Fibroblast of lung (primary cell): ENCODE data around the gene C17orf67. TPM values are rescaled to one million over a fixed set of nuclear protein-coding genes. Genes with fewer than 3 reads are reported as not detected.

Experiments
- DNase-seq, 2 donors: peaks; one replicate each; pipeline versions ENCODE4 v3.0.0 to v3.0.0-alpha.2; 2010; ENCODE audit warnings: low read depth in 2 of 2
- H2AFZ ChIP-seq: 2 replicates; pipeline ENCODE4 v1.5.1; 2012; ENCODE audit warnings: low read length, control low read depth, inconsistent platforms
- H3K27ac ChIP-seq: 2 replicates; pipeline ENCODE4 v1.5.1; 2011; ENCODE audit warnings: low read length, control low read depth; ENCODE audit not compliant: insufficient read depth
- H3K27me3 ChIP-seq: 2 replicates; pipeline ENCODE4 v1.5.1; 2011; ENCODE audit warnings: mild to moderate bottlenecking, low read length; ENCODE audit not compliant: control insufficient read depth, insufficient read depth
- H3K36me3 ChIP-seq: 2 replicates; pipeline ENCODE4 v1.5.1; 2011; ENCODE audit warnings: low read length; ENCODE audit not compliant: control insufficient read depth, insufficient read depth
- H3K4me1 ChIP-seq: 2 replicates; pipeline ENCODE4 v1.5.1; 2011; ENCODE audit warnings: low read length; ENCODE audit not compliant: control insufficient read depth, insufficient read depth; ENCODE audit errors: extremely low read depth
- H3K4me2 ChIP-seq: 2 replicates; pipeline ENCODE4 v1.5.1; 2011; ENCODE audit warnings: low read length, control low read depth; ENCODE audit not compliant: insufficient read depth; ENCODE audit errors: extremely low read depth
- H3K4me3 ChIP-seq, 4 experiments: fragments of 200-600 bp in 1 of 4; sonication (generic) in 1 of 4; replicated peaks in 1 of 4; 2 replicates each; pipeline ENCODE4 v1.5.1; 2011 to 2016; ENCODE audit warnings: low read length in 4 of 4, low read depth in 3 of 4, mild to moderate bottlenecking in 3 of 4, control low read depth in 2 of 4, inconsistent platforms in 1 of 4, mixed read lengths in 1 of 4; ENCODE audit not compliant: insufficient read depth in 1 of 4; ENCODE audit errors: control extremely low read depth in 1 of 4
- H3K79me2 ChIP-seq: 2 replicates; pipeline ENCODE4 v1.5.1; 2012; ENCODE audit warnings: mild to moderate bottlenecking, low read length, inconsistent platforms; ENCODE audit not compliant: control insufficient read depth, insufficient read depth
- H3K9ac ChIP-seq: 2 replicates; pipeline ENCODE4 v1.5.1; 2011; ENCODE audit warnings: mild to moderate bottlenecking, low read length, control low read depth; ENCODE audit not compliant: insufficient read depth
- H3K9me3 ChIP-seq: 2 replicates; pipeline ENCODE4 v1.5.1; 2012; ENCODE audit warnings: low read depth, low read length; ENCODE audit not compliant: control insufficient read depth, insufficient read depth
- H4K20me1 ChIP-seq: 2 replicates; pipeline ENCODE4 v1.5.1; 2011; ENCODE audit warnings: low read length; ENCODE audit not compliant: control insufficient read depth, insufficient read depth; ENCODE audit errors: extremely low read depth
- EZH2 ChIP-seq: IDR thresholded peaks from 2 replicates; pipeline ENCODE4 v1.5.1; 2012; ENCODE audit warnings: low read length, control low read depth, mild to moderate bottlenecking; ENCODE audit errors: missing control alignments
- polyA plus RNA-seq, 2 donors: library from polyadenylated mRNA; depleted of rRNA in 1 of 2; stranded (reverse) in 1 of 2; unstranded in 1 of 2; fragments of >200 nt; gene quantifications; 2 replicates each; pipeline ENCODE4 v1.2.1, GENCODE V29; 2011 to 2012; ENCODE audit warnings: missing spikeins in 1 of 2
- total RNA-seq: library from RNA; depleted of rRNA; stranded (reverse); fragments of >200 nt; gene quantifications from 2 replicates; pipeline ENCODE4 v1.2.1, GENCODE V29; 2014
- TF ChIP-seq, protein P1 (sequence below), 2 donors: IDR thresholded peaks in 1 of 2; conservative IDR thresholded peaks in 1 of 2; 1 replicate in 1 of 2; 2 replicates in 1 of 2; pipeline ENCODE4 v1.5.1; 2011 to 2012; ENCODE audit warnings: low read length in 2 of 2, control low read depth in 1 of 2, inconsistent platforms in 1 of 2, low read depth in 1 of 2, mild to moderate bottlenecking in 1 of 2

Gene C17orf67
- total and polyA plus RNA-seq, 2 donors (not counting 1 experiment from before 2014, with no cell fraction given) = 0.45 to 1.7 TPM

DNA sequence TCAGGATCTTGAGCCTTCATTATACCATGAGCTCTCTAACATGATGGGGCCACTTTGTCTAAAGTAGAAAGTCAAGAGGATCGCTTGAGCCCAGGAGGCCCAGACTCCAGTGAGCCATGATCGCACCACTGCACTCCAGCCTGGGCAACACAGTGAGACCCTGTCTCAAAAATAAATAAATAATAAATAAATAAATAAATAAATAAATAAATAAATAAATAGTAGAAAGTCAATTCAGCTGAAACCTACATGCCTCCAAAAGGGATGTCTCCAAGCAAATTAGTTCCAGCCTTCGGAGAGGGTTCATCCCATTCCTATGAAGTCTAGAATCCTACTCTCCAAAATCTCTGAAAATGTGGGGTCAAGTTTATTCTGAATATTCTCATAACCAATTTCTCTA, 26.0 kb downstream of the C17orf67 start:
- H3K4me2 ChIP-seq = no peak overlapping the region
- no peaks in the 10 kb centered on the region for H3K79me2 ChIP-seq
- no peaks in the 10 kb centered on the region for H3K9me3 ChIP-seq
- H3K4me1 ChIP-seq = no peaks in the 10 kb centered on the region
- no peaks in the 10 kb centered on the region for H4K20me1 ChIP-seq
- no peak overlapping the region for H3K9ac ChIP-seq
- H2AFZ ChIP-seq = no peak overlapping the region
- H3K27me3 ChIP-seq = no peaks in the 10 kb centered on the region
- no peaks in the 10 kb centered on the region for H3K36me3 ChIP-seq
- H3K27ac ChIP-seq = no peak overlapping the region
- no peak for TF ChIP-seq EZH2
- TF ChIP-seq, protein P1, sequence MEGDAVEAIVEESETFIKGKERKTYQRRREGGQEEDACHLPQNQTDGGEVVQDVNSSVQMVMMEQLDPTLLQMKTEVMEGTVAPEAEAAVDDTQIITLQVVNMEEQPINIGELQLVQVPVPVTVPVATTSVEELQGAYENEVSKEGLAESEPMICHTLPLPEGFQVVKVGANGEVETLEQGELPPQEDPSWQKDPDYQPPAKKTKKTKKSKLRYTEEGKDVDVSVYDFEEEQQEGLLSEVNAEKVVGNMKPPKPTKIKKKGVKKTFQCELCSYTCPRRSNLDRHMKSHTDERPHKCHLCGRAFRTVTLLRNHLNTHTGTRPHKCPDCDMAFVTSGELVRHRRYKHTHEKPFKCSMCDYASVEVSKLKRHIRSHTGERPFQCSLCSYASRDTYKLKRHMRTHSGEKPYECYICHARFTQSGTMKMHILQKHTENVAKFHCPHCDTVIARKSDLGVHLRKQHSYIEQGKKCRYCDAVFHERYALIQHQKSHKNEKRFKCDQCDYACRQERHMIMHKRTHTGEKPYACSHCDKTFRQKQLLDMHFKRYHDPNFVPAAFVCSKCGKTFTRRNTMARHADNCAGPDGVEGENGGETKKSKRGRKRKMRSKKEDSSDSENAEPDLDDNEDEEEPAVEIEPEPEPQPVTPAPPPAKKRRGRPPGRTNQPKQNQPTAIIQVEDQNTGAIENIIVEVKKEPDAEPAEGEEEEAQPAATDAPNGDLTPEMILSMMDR (conservative IDR thresholded peaks at IDR 0.05 in 1 of 2, IDR thresholded peaks at IDR 0.05 in 1 of 2; ENCODE audit: low read depth in 1 of 2, low read length in 2 of 2) = no peak
- H3K4me3 ChIP-seq = no peak overlapping the region
- DNase-seq = no peak

DNA sequence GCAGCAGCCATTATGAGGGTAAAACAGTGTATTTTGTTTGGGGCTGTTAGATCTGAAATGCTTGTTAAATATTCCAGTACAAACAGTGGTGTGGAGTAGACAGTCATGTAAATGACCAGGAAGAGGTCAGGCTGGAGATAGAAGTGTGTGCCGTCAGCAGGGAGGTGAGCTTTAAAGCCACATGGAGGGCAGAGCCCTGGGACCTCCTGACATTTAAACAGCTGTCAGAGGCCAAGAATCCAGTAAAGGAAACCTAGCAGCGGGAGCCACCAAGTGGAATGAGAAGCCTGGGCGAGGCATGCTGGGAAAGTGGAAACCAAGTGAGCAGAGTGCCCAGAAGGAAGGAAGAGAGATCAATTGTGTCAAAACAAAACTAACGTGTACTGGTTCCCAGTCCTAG, 26.8 kb downstream of the C17orf67 start:
- no peaks in the 10 kb centered on the region for H3K9me3 ChIP-seq
- no peak overlapping the region for H3K4me2 ChIP-seq
- H3K27ac ChIP-seq = no peak overlapping the region
- no peak overlapping the region for H3K4me3 ChIP-seq
- TF ChIP-seq, protein P1 (conservative IDR thresholded peaks at IDR 0.05 in 1 of 2, IDR thresholded peaks at IDR 0.05 in 1 of 2; ENCODE audit: low read depth in 1 of 2, low read length in 2 of 2) = no peak
- TF ChIP-seq EZH2 = no peak
- no peaks in the 10 kb centered on the region for H3K4me1 ChIP-seq
- no peaks in the 10 kb centered on the region for H3K36me3 ChIP-seq
- no peaks in the 10 kb centered on the region for H3K27me3 ChIP-seq
- no peak overlapping the region for H2AFZ ChIP-seq
- no peaks in the 10 kb centered on the region for H4K20me1 ChIP-seq
- no peak for DNase-seq
- H3K9ac ChIP-seq = no peak overlapping the region
- no peaks in the 10 kb centered on the region for H3K79me2 ChIP-seq

DNA sequence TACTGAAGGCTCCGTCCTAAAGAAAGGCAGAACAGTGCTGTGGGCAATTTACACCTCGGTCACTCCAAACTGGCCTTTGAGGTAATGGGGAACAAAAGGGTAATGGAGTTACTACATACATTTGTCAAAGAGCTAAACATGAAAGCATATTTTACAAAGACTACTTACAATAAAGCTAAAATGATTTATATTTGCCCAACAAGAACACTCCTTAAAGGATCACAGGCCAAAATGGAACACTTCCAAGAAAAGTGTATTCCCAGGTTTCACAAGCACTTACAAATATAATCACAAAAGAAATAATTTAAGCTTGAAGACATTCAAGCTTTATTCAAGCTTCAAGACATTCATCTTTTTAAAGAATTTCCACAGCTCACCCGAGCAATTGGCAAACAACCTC, 29.3 kb downstream of the C17orf67 start:
- no peak for TF ChIP-seq EZH2
- TF ChIP-seq, protein P1 (conservative IDR thresholded peaks at IDR 0.05 in 1 of 2, IDR thresholded peaks at IDR 0.05 in 1 of 2; ENCODE audit: low read depth in 1 of 2, low read length in 2 of 2) = no peak
- no peak for DNase-seq
- H3K9me3 ChIP-seq = no peaks in the 10 kb centered on the region
- H3K36me3 ChIP-seq = no peaks in the 10 kb centered on the region
- H3K27ac ChIP-seq = no peak overlapping the region
- no peak overlapping the region for H3K4me2 ChIP-seq
- no peaks in the 10 kb centered on the region for H3K79me2 ChIP-seq
- no peak overlapping the region for H3K4me3 ChIP-seq
- H3K9ac ChIP-seq = no peak overlapping the region
- H4K20me1 ChIP-seq = no peaks in the 10 kb centered on the region
- H3K27me3 ChIP-seq = no peaks in the 10 kb centered on the region
- no peak overlapping the region for H2AFZ ChIP-seq
- no peaks in the 10 kb centered on the region for H3K4me1 ChIP-seq
